ENCODE measurements around the gene GGA1. TPM values are rescaled to one million over a fixed set of nuclear protein-coding genes. Genes with fewer than 3 reads are reported as not detected.
A peak's percentile ranks its signal among the peaks of the same experiment; 100 is the strongest.

The GGA1 gene
- total RNA-seq, 2 experiments from 2014 or later, result 59.7 to 62.8 TPM

GRCh38 chr22:37661160-37661924, 52.7 kb downstream of the GGA1 start:
- POLR2A ChIA-PET, result interaction anchor here (1.3 to 2.5 kb wide), 5 partner anchors 10 to 27 kb away, joined by 3 to 12 read pairs (median 5); no protein-coding TSS in a partner anchor
- H3K27me3 Mint-ChIP-seq, result no peaks in the 10 kb centered on the region
- intact Hi-C loops (cut with micrococcal nuclease), result no loop called here
- peaks cover 39% of the 10 kb centered on the region for H3K4me1 Mint-ChIP-seq (ENCODE audit: low read depth)
- DNase-seq (peak; percentile 35), ATAC-seq (no peak)
- H3K9me3 Mint-ChIP-seq, result no peaks in the 10 kb centered on the region
- no peak overlapping the region for H3K27ac Mint-ChIP-seq
- peak overlapping the region; percentile 89 for H3K4me3 Mint-ChIP-seq
- H3K36me3 Mint-ChIP-seq (ENCODE audit: low read depth), result peaks cover 22% of the 10 kb centered on the region
- peak; percentile 30 for TF ChIP-seq CTCF (IDR thresholded peaks at IDR 0.05)
- CTCF ChIA-PET, result interaction anchor here (0.7 to 68.1 kb wide), 10 partner anchors 9 to 273 kb away, joined by 3 to 1770 read pairs (median 4); partner anchors contain the start of genes GGA1, LGALS1, NOL12 and SH3BP1

- DNase-seq, result no peak
- H3K9me3 Mint-ChIP-seq, result no peaks in the 10 kb centered on the region
- H3K4me1 Mint-ChIP-seq (ENCODE audit: low read depth), result peaks cover 39% of the 10 kb centered on the region
- no peaks in the 10 kb centered on the region for H3K27me3 Mint-ChIP-seq
- no peak for ATAC-seq
- TF ChIP-seq CTCF (IDR thresholded peaks at IDR 0.05), result no peak
- intact Hi-C loops (cut with micrococcal nuclease), result no loop called here
- H3K27ac Mint-ChIP-seq, result no peak overlapping the region
- POLR2A ChIA-PET, result interaction anchor here (1.0 to 2.5 kb wide), 6 partner anchors 9 to 28 kb away, joined by 3 to 12 read pairs (median 5); no protein-coding TSS in a partner anchor
- CTCF ChIA-PET, result interaction anchor here (0.9 to 68.1 kb wide), 8 partner anchors 9 to 272 kb away, joined by 3 to 1770 read pairs (median 10); partner anchors contain the start of genes GGA1 and SH3BP1
- no peak overlapping the region for H3K4me3 Mint-ChIP-seq
- H3K36me3 Mint-ChIP-seq (ENCODE audit: low read depth), result peaks cover 28% of the 10 kb centered on the region
These were observed 53.4 kb downstream of the GGA1 start for GRCh38 chr22:37662039-37662438.

DNA sequence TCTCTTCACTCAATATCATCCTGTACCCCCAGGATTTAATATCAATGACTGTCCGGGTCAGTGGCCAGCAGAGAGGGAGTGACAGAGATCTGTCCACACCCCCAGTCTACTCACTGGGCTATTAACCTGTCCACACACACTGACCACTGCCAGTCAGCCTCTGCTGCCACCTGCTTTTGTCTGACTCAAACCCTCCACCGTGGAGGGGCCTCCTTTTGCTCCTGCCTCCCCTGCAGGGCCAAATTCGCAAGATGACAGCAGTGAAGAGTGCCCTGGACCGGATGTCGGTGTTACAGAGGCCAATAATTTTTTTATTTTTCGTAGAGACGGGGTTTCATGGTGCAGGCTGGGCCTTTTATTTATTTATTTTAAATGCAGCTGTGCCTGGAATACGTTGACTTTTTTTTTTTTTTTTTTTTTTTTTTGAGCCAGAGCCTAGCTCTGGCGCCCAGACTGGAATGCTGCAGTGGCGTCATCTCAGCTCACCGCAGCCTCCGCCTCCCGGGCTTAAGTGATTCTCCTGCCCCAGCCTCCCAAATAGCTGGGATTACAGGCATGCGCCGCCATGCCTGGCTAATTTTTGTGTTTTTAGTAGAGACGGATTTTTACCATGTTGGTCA, 55.0 kb downstream of the GGA1 start:
- H3K9me3 Mint-ChIP-seq, result no peaks in the 10 kb centered on the region
- ChIA-PET CTCF (interaction anchor here (2.7 to 68.1 kb wide), 2 partner anchors 18 to 38 kb away, joined by 16 to 1770 read pairs; partner anchors contain the start of genes GGA1 and SH3BP1), POLR2A (interaction anchor here (1.0 to 1.7 kb wide), 4 partner anchors 11 to 26 kb away, joined by 3 to 4 read pairs (median 4); partner anchors contain the start of genes NOL12 and SH3BP1)
- H3K27ac Mint-ChIP-seq, result no peak overlapping the region
- H3K4me1 Mint-ChIP-seq (ENCODE audit: low read depth), result peaks cover 31% of the 10 kb centered on the region
- H3K27me3 Mint-ChIP-seq, result no peaks in the 10 kb centered on the region
- intact Hi-C loops (cut with micrococcal nuclease), result no loop called here
- ATAC-seq (no peak), DNase-seq (no peak)
- peaks cover 28% of the 10 kb centered on the region for H3K36me3 Mint-ChIP-seq (ENCODE audit: low read depth)
- no peak overlapping the region for H3K4me3 Mint-ChIP-seq
- TF ChIP-seq CTCF (IDR thresholded peaks at IDR 0.05), result no peak

DNA sequence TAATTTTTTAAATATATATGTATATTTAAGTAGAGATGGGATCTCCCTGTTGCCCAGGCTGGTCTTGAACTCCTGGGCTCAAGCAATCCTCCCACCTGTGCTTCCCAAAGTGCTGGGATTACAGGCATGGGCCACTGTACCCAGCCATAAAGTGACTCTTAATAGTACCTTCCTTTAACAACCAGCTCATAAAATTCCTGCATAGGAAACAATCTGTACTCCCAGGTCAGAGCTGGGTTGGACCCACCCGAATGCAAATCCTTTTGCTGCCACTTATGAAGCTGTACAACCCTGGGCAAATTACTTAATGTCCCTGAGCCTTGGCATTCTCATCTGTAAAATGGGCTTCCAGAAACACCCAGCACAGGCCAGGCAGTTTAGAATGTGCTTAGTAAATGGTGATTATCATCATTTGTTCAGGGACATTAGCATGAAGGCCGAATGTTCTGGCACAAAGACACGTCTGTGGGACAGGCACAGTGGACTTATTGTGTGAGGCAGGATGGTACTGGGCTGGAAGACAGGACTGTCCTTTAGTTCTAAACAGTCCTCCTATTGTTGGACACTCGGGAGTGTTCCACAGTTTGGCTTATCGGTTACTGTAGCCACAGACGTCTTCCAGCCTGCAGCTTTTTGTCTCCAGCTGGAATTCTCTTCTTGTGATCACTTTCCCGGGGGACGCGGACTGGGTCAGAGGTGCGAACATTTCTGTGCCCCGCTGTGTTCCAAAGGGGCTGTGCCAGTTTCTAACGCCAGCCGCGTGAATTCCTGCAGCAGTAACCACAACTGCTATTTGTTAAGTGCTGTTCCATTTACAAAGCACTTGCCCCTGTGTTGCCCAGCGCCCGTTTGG, 55.8 kb downstream of the GGA1 start:
- ChIA-PET CTCF (interaction anchor here (2.7 to 68.1 kb wide), 2 partner anchors 17 to 39 kb away, joined by 16 to 1770 read pairs; partner anchors contain the start of genes GGA1 and SH3BP1), POLR2A (interaction anchor here (1.0 to 1.6 kb wide), 2 partner anchors 12 to 27 kb away, joined by 3 read pairs; no protein-coding TSS in a partner anchor)
- Mint-ChIP-seq H3K4me3 (no peak overlapping the region), H3K4me1 (ENCODE audit: low read depth) (peaks cover 30% of the 10 kb centered on the region), H3K36me3 (ENCODE audit: low read depth) (peaks cover 28% of the 10 kb centered on the region), H3K27me3 (no peaks in the 10 kb centered on the region), H3K27ac (no peak overlapping the region), H3K9me3 (no peaks in the 10 kb centered on the region)
- intact Hi-C loops (cut with micrococcal nuclease), result no loop called here
- TF ChIP-seq CTCF (IDR thresholded peaks at IDR 0.05), result no peak
- ATAC-seq, result no peak
- no peak for DNase-seq
